SU-DHL-6 (cell line): ENCODE results near the gene RAET1G.
A peak's percentile ranks its signal among the peaks of the same experiment; 100 is the strongest.
"Not testable (repeated sequence)": the region's sequence is repeated elsewhere in the genome, so short reads cannot be mapped to it uniquely, and the experiment has no call there.

Experiments
- H2AFZ ChIP-seq: fragments of 200-600 bp; sonication (generic); 2 replicates; pipeline ENCODE4 v1.6.1; 2014; ENCODE audit warnings: low read depth, mild to moderate bottlenecking, moderate library complexity, mixed read lengths, antibody characterized with exemption, low read length; ENCODE audit not compliant: severe bottlenecking
- H3F3A ChIP-seq: fragments of 200-600 bp; shearing (Covaris generic); 2 replicates; pipeline ENCODE4 v1.6.0; 2016; ENCODE audit warnings: antibody characterized with exemption, mild to moderate bottlenecking; ENCODE audit not compliant: insufficient read depth
- H3K27ac ChIP-seq: fragments of 200-600 bp; sonication (generic); 2 replicates; pipeline ENCODE4 v1.5.1; 2016; ENCODE audit warnings: low read depth, mild to moderate bottlenecking, low read length, moderate library complexity, mixed read lengths
- H3K27me3 ChIP-seq: fragments of 200-600 bp; sonication (generic), shearing (Covaris generic); 2 replicates; pipeline ENCODE4 v1.6.0; 2014; ENCODE audit warnings: mild to moderate bottlenecking, low read length
- H3K36me3 ChIP-seq: fragments of 200-600 bp; sonication (generic); 2 replicates; pipeline ENCODE4 v1.6.1; 2014; ENCODE audit warnings: mild to moderate bottlenecking, low read length, mixed read lengths
- H3K4me2 ChIP-seq: fragments of 300-600, 200-600 bp; shearing (Covaris generic), sonication (generic); 2 replicates; pipeline ENCODE4 v1.6.0; 2014; ENCODE audit warnings: low read length, low read depth, mild to moderate bottlenecking; ENCODE audit not compliant: poor library complexity, severe bottlenecking
- H3K4me3 ChIP-seq: fragments of 200-600 bp; sonication (generic); 2 replicates; pipeline ENCODE4 v1.5.1; 2014; ENCODE audit warnings: antibody characterized with exemption, low read length, mild to moderate bottlenecking, mixed read lengths; ENCODE audit not compliant: insufficient read depth, poor library complexity, severe bottlenecking
- H3K79me2 ChIP-seq: fragments of 200-600 bp; sonication (generic); 2 replicates; pipeline ENCODE4 v1.6.1; 2014; ENCODE audit warnings: mild to moderate bottlenecking, low read length, moderate library complexity; ENCODE audit not compliant: insufficient read depth
- H3K9ac ChIP-seq: fragments of 200-600 bp; sonication (generic); 2 replicates; pipeline ENCODE4 v1.7.0; 2014; ENCODE audit warnings: mild to moderate bottlenecking, low read length
- H3K9me2 ChIP-seq: fragments of 200-600 bp; sonication (generic); replicated peaks from 2 replicates; pipeline ENCODE4 v1.6.1; 2014; ENCODE audit warnings: low read length; ENCODE audit not compliant: insufficient read depth
- H3K9me3 ChIP-seq: fragments of 200-600 bp; sonication (generic); 2 replicates; pipeline ENCODE4 v1.6.1; 2014; ENCODE audit warnings: low read length, mixed read lengths; ENCODE audit not compliant: insufficient read depth
- H4K20me1 ChIP-seq: fragments of 200-600 bp; sonication (generic); 2 replicates; pipeline ENCODE4 v1.6.1; 2014; ENCODE audit warnings: low read depth, mild to moderate bottlenecking, antibody characterized with exemption, low read length, moderate library complexity, mixed read lengths
- CTCF ChIP-seq: fragments of 200-600 bp; sonication (generic); IDR thresholded peaks from one replicate; pipeline ENCODE4 v1.5.1; 2017; ENCODE audit warnings: antibody characterized with exemption, mild to moderate bottlenecking, low read length, moderate library complexity; ENCODE audit not compliant: insufficient read depth, poor library complexity, severe bottlenecking
- EZH2phosphoT487 ChIP-seq: fragments of 200-600 bp; sonication (generic), shearing (Covaris generic); conservative IDR thresholded peaks from 2 replicates; pipeline ENCODE4 v1.6.1; 2018; ENCODE audit warnings: mild to moderate bottlenecking, antibody characterized with exemption, low read length, moderate library complexity, mixed read lengths

The RAET1G gene

DNA sequence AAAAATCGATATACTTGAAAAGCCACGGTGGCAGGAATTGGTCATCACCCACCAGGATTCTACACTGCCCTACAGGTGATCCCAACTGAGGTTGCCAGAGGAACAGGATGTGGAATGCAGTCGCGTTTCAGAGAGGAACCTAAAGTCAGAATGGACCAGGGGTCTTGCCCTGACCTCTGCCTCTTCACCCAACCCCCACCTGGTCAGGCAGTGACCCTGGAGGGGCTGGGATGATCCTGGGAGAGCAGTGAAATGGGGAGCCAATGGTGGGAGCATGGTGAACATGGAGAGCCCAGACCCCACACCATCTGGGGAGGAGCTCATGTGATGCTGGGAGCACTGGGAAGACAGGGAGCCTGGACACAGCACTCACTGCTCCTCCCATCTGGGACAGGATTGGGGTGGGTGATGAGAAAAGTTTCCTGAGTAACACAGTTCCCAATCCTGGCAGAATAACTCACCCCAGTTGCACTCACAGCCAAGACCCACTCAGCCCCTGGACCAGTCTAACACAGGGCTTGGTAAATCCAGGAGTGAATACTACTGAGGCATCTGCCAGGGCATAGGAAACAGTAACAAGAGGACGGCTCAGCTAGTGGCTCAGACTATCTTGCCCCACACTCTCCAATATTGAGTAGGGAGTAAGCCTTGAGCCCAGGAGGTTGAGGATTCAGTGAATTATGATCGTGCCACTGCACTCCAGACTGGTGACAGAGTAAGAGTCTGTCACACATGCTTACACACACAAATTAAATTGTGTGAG lies 17.2 kb upstream of the RAET1G start:
- TF ChIP-seq CTCF: no peak
- TF ChIP-seq EZH2phosphoT487: no peak
- Histone ChIP-seq H3K36me3 (no peaks in the 10 kb centered on the region), H3K79me2 (no peaks in the 10 kb centered on the region), H3K27ac (no peak overlapping the region), H3F3A (no peaks in the 10 kb centered on the region; the same call in 1 of the 2 replicates), H3K4me3 (no peak overlapping the region), H3K9me2 (no peaks in the 10 kb centered on the region), H3K9ac (no peak overlapping the region), H3K4me2 (no peak overlapping the region), H4K20me1 (no peaks in the 10 kb centered on the region), H2AFZ (no peak overlapping the region), H3K9me3 (no peaks in the 10 kb centered on the region), H3K27me3 (no peaks in the 10 kb centered on the region)

- H3K79me2 ChIP-seq: no peaks in the 10 kb centered on the region
- H3K4me3 ChIP-seq: no peak overlapping the region
- H3K9me2 ChIP-seq: no peaks in the 10 kb centered on the region
- no peak for TF ChIP-seq EZH2phosphoT487
- no peak for TF ChIP-seq CTCF
- no peak overlapping the region for H3K27ac ChIP-seq
- no peaks in the 10 kb centered on the region for H3K36me3 ChIP-seq
- H3K27me3 ChIP-seq: no peaks in the 10 kb centered on the region
- no peaks in the 10 kb centered on the region; the same call in 1 of the 2 replicates for H3F3A ChIP-seq
- H3K9ac ChIP-seq: no peak overlapping the region
- no peak overlapping the region for H2AFZ ChIP-seq
- no peak overlapping the region for H3K4me2 ChIP-seq
- H4K20me1 ChIP-seq: no peaks in the 10 kb centered on the region
- no peaks in the 10 kb centered on the region for H3K9me3 ChIP-seq
Measured at GRCh38 chr6:149939356-149939648, 16.4 kb upstream of the RAET1G start.

DNA sequence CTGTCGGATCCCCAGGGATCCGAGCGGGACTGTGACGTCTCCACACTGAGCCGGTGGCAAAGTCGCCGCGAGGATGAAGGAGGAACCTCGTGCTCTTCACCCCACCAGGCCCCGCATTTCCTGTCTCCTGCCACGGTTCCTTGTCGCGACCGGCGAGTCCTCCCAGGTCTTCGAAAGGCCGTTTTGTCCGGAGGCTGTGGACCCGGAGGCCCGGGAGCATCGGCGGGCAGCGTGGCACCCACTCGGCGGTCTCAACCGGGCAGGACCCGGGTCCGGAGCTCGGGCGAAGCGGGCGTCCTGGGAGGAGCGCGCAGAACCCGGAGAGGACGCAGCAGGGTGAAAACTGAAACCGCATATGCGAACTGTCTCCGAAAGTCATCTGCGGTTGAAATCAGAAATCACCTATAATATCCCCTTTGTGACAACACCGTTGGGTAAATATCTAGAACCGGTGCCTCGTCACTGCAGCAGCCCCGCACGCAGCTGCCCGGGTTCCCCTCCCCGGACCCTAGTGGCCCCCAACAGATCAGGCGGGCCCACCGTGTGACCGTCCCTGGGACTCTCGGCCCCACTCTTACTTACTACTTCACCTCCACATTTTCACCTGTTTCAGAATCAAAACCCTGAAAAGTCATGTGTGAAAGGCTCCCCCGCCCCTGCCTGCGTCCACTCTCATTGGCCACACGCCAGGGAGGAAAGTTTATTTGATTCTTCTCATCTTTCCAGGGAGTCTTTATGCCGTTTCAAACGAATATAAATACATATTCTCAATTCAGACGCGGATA lies 15.8 kb upstream of the RAET1G start:
- Histone ChIP-seq H3F3A (no peaks in the 10 kb centered on the region; the same call in 1 of the 2 replicates), H3K9me2 (no peaks in the 10 kb centered on the region), H4K20me1 (no peaks in the 10 kb centered on the region), H3K9me3 (no peaks in the 10 kb centered on the region), H3K27ac (no peak overlapping the region), H3K36me3 (no peaks in the 10 kb centered on the region), H2AFZ (peak overlapping the region; percentile 92), H3K27me3 (no peaks in the 10 kb centered on the region), H3K9ac (peak overlapping the region; percentile 52), H3K79me2 (no peaks in the 10 kb centered on the region), H3K4me2 (peak overlapping the region; percentile 80), H3K4me3 (peak overlapping the region; percentile 51)
- TF ChIP-seq EZH2phosphoT487 (no peak), CTCF (no peak)

- not testable (repeated sequence) for H3K27ac ChIP-seq, H3K27me3 ChIP-seq, H3K79me2 ChIP-seq, H3F3A ChIP-seq, H3K36me3 ChIP-seq, H4K20me1 ChIP-seq, H3K9me3 ChIP-seq, H3K9me2 ChIP-seq
- Histone ChIP-seq H2AFZ (peak overlapping the region; percentile 92), H3K9ac (peak overlapping the region; percentile 52), H3K4me2 (peak overlapping the region; percentile 80), H3K4me3 (peak overlapping the region; percentile 51)
Measured at GRCh38 chr6:149938013-149938570, 15.2 kb upstream of the RAET1G start.
